Measurements from ENCODE around the gene TUT7.
"Not testable (repeated sequence)": the region's sequence is repeated elsewhere in the genome, so short reads cannot be mapped to it uniquely, and the experiment has no call there.

TUT7 gene

GRCh38 chr9:86337469-86338108, 16.6 kb downstream of the TUT7 start:
- peaks cover 35% of the 10 kb centered on the region for H3K4me1 Mint-ChIP-seq (ENCODE audit: low read depth)
- no peaks in the 10 kb centered on the region for H3K27me3 Mint-ChIP-seq (ENCODE audit: low read depth)
- H3K9me3 Mint-ChIP-seq, result no peaks in the 10 kb centered on the region
- peak overlapping the region; percentile 83 for H3K4me3 Mint-ChIP-seq
- peaks cover 75% of the 10 kb centered on the region for H3K36me3 Mint-ChIP-seq (ENCODE audit: low read depth)
- peak overlapping the region; percentile 71 for H3K27ac Mint-ChIP-seq

DNA sequence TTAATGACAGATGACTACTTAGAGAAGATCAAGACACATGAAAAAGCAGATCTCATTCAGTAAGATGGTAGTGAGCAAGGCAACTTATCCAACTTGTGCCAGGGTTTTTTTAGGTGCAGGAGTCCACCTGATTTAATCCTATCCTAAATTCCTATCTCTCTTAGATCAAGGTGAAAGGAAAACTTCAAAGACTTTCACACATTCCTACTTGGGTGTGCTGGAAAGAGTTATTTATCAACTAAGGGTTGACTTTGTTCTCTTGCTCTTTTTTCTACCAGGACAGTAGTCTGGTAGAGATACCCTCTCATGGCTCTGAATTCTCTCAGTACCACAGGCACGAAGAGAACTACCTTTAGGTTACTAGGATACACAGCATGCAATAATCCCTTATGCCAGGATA, 18.2 kb downstream of the TUT7 start:
- H3K4me3 Mint-ChIP-seq, result no peak overlapping the region
- H3K27ac Mint-ChIP-seq, result no peak overlapping the region
- H3K4me1 Mint-ChIP-seq (ENCODE audit: low read depth), result peaks cover 30% of the 10 kb centered on the region
- no peaks in the 10 kb centered on the region for H3K9me3 Mint-ChIP-seq
- peaks cover 75% of the 10 kb centered on the region for H3K36me3 Mint-ChIP-seq (ENCODE audit: low read depth)
- H3K27me3 Mint-ChIP-seq (ENCODE audit: low read depth), result no peaks in the 10 kb centered on the region

DNA sequence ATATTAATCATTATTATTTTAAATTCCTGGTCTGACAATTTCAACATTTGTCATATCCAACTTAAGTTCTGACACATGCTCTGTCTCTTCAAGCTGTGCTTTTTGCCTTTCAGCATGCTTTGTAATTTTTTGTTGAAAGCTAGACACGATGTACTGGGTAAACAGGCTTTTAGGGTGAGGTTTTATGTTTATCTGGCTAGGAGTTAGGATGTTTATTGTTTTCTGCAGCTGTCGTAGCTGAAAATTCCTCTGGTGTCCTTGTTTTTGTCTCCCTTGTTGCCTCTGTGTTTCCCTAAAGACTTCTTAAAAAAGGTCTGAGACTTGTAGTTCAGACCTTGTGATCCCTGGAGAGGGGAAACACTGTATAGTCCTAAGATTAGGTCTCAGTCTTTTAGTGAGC, 20.6 kb downstream of the TUT7 start:
- Mint-ChIP-seq H3K4me3 (no peak overlapping the region), H3K9me3 (no peaks in the 10 kb centered on the region), H3K4me1 (ENCODE audit: low read depth) (peaks cover 27% of the 10 kb centered on the region), H3K36me3 (ENCODE audit: low read depth) (peaks cover 66% of the 10 kb centered on the region), H3K27ac (no peak overlapping the region), H3K27me3 (ENCODE audit: low read depth) (no peaks in the 10 kb centered on the region)

DNA sequence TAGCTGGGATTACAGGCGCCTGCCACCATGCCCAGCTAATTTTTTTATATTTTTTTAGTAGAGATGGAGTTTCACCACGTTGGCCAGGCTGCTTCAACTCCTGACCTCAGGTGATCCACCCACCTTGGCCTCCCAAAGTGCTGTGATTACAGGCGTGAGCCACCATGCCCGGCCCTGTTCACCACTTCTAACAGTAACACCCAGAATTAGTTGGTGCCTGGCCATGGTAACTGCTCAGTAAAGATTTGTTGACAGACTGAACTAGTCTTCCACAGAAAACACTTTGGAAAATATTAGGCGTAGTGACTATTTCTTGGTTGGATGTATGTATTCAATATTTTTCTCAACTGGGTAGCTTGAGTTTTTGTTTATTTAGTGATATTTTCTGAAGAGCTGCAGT, 24.0 kb downstream of the TUT7 start:
- H3K4me3 Mint-ChIP-seq, result no peak overlapping the region
- H3K4me1 Mint-ChIP-seq (ENCODE audit: low read depth), result peaks cover 8% of the 10 kb centered on the region
- H3K9me3 Mint-ChIP-seq, result no peaks in the 10 kb centered on the region
- no peak overlapping the region for H3K27ac Mint-ChIP-seq
- H3K36me3 Mint-ChIP-seq (ENCODE audit: low read depth), result peaks cover 49% of the 10 kb centered on the region
- H3K27me3 Mint-ChIP-seq (ENCODE audit: low read depth), result no peaks in the 10 kb centered on the region

DNA sequence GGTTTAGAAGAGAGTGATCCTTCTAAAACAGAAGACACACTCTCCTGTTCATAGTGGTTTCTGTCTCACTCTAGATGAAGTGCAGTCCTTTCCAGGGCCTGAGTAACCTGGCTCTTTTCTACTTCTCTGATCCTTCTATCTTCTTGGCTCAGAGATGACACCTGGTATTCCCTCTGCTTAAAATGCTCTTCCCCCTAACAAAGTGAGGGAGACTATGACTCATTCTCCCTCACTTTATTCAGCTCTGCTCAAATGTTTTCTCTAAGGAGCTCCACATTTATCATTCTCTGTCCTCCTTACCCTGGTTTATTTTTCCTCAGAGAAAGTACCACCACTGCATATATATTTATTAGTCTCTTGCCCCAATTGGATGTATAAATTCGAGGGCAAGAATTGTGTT, 24.6 kb downstream of the TUT7 start:
- H3K27me3 Mint-ChIP-seq (ENCODE audit: low read depth), result no peaks in the 10 kb centered on the region

DNA sequence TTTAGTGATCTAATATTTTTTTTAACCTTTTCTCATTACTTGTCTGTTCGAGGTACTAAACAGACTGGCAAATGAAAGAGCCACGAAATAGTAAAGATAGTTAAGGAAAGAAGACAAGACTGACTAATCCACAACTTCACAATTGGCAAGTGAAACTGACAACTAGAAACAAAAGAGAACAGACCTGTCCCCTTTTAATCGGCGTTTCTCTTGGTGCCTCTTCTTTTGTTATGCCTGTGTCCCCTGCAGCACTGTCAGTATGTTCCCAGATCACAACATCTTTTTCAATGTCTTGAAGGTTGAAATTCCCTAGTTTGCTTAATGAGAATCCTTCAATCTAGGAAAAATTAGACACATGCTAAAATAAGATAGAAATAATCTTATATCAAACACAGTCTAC, 26.1 kb downstream of the TUT7 start:
- Mint-ChIP-seq H3K27ac (no peak overlapping the region), H3K9me3 (no peaks in the 10 kb centered on the region), H3K4me3 (no peak overlapping the region), H3K36me3 (ENCODE audit: low read depth) (peaks cover 49% of the 10 kb centered on the region), H3K27me3 (ENCODE audit: low read depth) (no peaks in the 10 kb centered on the region), H3K4me1 (ENCODE audit: low read depth) (peaks cover 10% of the 10 kb centered on the region)

More for the DNA sequence above, 24.6 kb downstream of the TUT7 start:
- H3K27ac Mint-ChIP-seq, result no peak overlapping the region
- no peak overlapping the region for H3K4me3 Mint-ChIP-seq
- H3K9me3 Mint-ChIP-seq, result no peaks in the 10 kb centered on the region
- peaks cover 49% of the 10 kb centered on the region for H3K36me3 Mint-ChIP-seq (ENCODE audit: low read depth)
- H3K4me1 Mint-ChIP-seq (ENCODE audit: low read depth), result peaks cover 10% of the 10 kb centered on the region

- no peak overlapping the region for H3K27ac Mint-ChIP-seq
Observed at GRCh38 chr9:86326536-86326935, 27.7 kb downstream of the TUT7 start.

DNA sequence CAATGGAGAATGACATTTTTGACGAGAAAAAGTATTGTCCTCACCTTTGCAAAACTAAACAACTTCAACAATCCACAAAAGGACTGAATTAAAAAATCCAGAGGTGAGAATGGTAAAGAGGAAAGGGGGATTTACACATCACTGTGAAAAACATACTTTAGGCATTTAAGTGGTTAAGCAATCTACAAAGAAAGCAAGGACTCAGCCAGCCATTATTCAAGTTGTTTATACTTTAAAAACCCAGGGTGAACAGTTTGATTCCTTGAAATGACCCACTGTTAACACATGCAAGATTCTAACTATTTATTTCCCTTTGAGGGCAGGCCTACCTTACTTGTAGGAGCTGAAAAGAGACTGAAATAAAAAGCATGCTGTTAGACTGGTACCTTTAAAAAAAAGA, 29.3 kb downstream of the TUT7 start:
- Mint-ChIP-seq H3K4me3 (no peak overlapping the region), H3K36me3 (ENCODE audit: low read depth) (peaks cover 51% of the 10 kb centered on the region), H3K27me3 (ENCODE audit: low read depth) (no peaks in the 10 kb centered on the region), H3K27ac (no peak overlapping the region), H3K4me1 (ENCODE audit: low read depth) (peaks cover 9% of the 10 kb centered on the region), H3K9me3 (no peaks in the 10 kb centered on the region)

More at GRCh38 chr9:86326536-86326935, 27.7 kb downstream of the TUT7 start:
- H3K27me3 Mint-ChIP-seq (ENCODE audit: low read depth), result no peaks in the 10 kb centered on the region
- peaks cover 48% of the 10 kb centered on the region for H3K36me3 Mint-ChIP-seq (ENCODE audit: low read depth)
- H3K9me3 Mint-ChIP-seq, result no peaks in the 10 kb centered on the region
- H3K4me3 Mint-ChIP-seq, result no peak overlapping the region
- peaks cover 9% of the 10 kb centered on the region for H3K4me1 Mint-ChIP-seq (ENCODE audit: low read depth)

- peaks cover 51% of the 10 kb centered on the region for H3K36me3 Mint-ChIP-seq (ENCODE audit: low read depth)
- H3K27ac Mint-ChIP-seq, result no peak overlapping the region
- peaks cover 9% of the 10 kb centered on the region for H3K4me1 Mint-ChIP-seq (ENCODE audit: low read depth)
- no peaks in the 10 kb centered on the region for H3K9me3 Mint-ChIP-seq
- H3K27me3 Mint-ChIP-seq (ENCODE audit: low read depth), result no peaks in the 10 kb centered on the region
- no peak overlapping the region for H3K4me3 Mint-ChIP-seq
Observed at GRCh38 chr9:86324308-86324707, 29.9 kb downstream of the TUT7 start.

DNA sequence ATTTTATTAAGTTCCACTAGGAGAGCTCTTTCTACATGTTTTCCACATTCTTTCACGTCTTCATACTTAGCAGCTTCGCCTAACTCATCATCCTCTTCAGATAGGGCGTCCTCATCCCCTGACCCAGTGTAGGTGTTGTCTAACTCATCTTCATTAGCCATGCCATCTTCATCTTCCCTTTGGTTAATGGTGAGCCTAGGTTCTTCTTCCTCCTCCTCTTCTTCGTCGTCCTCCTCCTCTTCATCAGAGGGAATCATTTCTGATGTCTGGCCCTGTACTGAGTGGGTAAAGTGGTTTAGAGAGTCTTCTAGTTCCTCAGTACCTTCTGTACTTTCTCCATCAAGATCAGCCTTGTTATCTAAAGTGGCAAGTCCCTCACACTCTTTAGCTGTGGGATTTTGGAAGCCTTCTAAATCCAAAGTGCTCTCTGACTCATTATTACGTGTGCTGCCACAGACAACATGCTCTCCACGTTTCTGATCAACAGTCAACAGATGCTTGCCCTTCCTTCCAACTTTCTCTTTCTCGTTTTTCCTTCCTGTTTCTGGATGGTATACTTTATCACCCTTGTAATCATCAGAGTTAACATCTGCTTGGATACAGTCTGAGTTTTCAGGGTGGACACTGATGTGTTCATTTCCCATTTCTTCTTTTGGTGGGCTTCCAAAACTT, 31.1 kb downstream of the TUT7 start:
- Mint-ChIP-seq H3K36me3 (ENCODE audit: low read depth) (peaks cover 55% of the 10 kb centered on the region), H3K9me3 (no peaks in the 10 kb centered on the region), H3K27ac (peak overlapping the region; percentile 1), H3K27me3 (ENCODE audit: low read depth) (no peaks in the 10 kb centered on the region), H3K4me1 (ENCODE audit: low read depth) (peaks cover 9% of the 10 kb centered on the region), H3K4me3 (no peak overlapping the region)

DNA sequence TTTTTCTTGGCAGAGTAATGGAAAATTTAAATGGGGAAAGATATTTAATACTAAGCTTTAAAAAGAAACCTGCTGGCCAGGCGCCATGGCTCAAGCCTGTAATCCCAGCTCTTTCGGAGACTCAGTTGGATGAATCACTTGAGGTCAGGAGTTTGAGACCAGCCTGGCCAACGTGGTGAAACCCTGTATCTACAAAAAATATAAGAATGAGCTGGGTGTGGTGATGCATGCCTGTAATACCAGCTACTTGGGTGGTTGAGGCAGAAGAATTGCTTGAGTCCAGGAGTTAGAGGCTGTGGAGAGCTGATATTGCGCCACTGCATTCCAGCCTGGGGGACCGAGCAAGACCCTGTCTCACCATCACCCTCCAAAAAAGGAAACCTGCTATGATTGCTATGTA, 32.8 kb downstream of the TUT7 start:
- Mint-ChIP-seq H3K9me3 (no peaks in the 10 kb centered on the region), H3K27me3 (ENCODE audit: low read depth) (no peaks in the 10 kb centered on the region), H3K27ac (no peak overlapping the region), H3K4me3 (no peak overlapping the region), H3K36me3 (ENCODE audit: low read depth) (peaks cover 50% of the 10 kb centered on the region), H3K4me1 (ENCODE audit: low read depth) (peaks cover 8% of the 10 kb centered on the region)

DNA sequence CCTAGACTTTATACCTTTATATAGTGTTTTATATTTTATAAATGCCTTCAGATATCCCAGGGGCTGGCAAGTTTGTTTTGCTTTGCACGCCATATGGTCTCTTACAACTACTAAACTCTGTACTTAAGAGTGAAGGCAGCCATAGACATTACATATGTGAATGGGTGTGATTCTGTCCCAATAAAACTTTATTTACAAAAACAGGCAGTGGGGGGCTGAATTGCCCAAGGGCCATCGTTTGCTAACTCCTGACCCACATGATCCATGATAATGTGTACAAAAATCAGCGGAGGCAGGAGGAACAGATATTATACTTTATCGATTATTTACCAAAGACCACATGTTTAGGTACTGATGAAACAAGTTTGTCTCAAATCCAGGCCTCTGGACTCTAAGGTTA, 36.0 kb downstream of the TUT7 start:
- Mint-ChIP-seq H3K9me3 (no peaks in the 10 kb centered on the region), H3K36me3 (ENCODE audit: low read depth) (peaks cover 56% of the 10 kb centered on the region), H3K27me3 (ENCODE audit: low read depth) (no peaks in the 10 kb centered on the region), H3K27ac (no peak overlapping the region), H3K4me1 (ENCODE audit: low read depth) (peaks cover 18% of the 10 kb centered on the region), H3K4me3 (no peak overlapping the region)

DNA sequence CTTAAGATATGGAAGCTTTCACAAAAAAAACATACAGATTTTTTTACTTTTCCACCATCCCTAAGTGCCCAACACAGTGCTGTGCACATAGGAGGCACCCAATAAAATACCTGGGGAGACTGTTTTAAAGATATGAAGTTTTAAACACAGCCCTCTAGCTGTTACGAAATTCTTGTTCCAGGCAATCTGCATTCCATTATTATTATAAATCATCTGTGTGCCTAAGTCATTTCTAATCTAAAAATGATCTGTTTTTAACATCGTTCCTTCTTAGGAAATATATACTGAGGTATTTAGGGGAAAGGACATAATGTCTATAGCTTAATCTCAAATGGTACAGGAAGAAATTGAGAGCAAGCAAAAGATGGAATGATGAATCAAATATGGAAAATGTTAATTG, 39.1 kb downstream of the TUT7 start:
- Mint-ChIP-seq H3K9me3 (peaks cover 4% of the 10 kb centered on the region), H3K4me3 (no peak overlapping the region), H3K27me3 (ENCODE audit: low read depth) (no peaks in the 10 kb centered on the region), H3K27ac (no peak overlapping the region), H3K36me3 (ENCODE audit: low read depth) (peaks cover 54% of the 10 kb centered on the region), H3K4me1 (ENCODE audit: low read depth) (peaks cover 16% of the 10 kb centered on the region)

- not testable (repeated sequence) for H3K27me3 Mint-ChIP-seq (ENCODE audit: low read depth); H3K4me3 Mint-ChIP-seq; H3K27ac Mint-ChIP-seq; H3K9me3 Mint-ChIP-seq
- Mint-ChIP-seq H3K36me3 (ENCODE audit: low read depth) (peaks cover 61% of the 10 kb centered on the region), H3K4me1 (ENCODE audit: low read depth) (peaks cover 16% of the 10 kb centered on the region)
Observed at GRCh38 chr9:86312959-86313358, 41.3 kb downstream of the TUT7 start.

DNA sequence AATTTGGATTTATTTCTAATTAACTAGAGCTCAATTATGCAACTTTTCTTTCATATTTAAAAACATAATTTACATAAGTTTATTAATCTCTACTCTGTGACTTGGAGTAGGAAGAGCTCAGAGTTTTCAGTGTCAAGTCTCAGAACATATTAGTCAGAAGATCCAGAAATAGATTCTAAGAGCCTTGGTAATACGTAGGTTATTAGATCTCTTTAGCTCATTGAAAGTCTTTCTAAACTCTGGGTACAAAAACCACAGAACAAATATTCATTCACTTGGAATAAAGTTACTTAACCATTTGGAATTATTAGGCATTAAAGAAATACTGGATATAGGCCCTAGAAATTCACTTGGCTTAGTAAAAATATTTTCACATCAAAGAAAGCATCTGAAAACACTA, 45.5 kb downstream of the TUT7 start:
- Mint-ChIP-seq H3K27ac (no peak overlapping the region), H3K27me3 (ENCODE audit: low read depth) (no peaks in the 10 kb centered on the region), H3K4me3 (no peak overlapping the region), H3K4me1 (ENCODE audit: low read depth) (peaks cover 16% of the 10 kb centered on the region), H3K36me3 (ENCODE audit: low read depth) (peaks cover 50% of the 10 kb centered on the region), H3K9me3 (peaks cover 4% of the 10 kb centered on the region)

Data from T-helper 1 cell treated with Interleukin-12 subunit alpha and Interleukin-12 subunit beta and Interleukin-4 antibody, amounts not matched to agents 30 μg/mL and 1 μg/mL, for 36 hours (primary cell).